ENCODE measurements around the gene LHX6. TPM values are rescaled to one million over a fixed set of nuclear protein-coding genes. Genes with fewer than 3 reads are reported as not detected.

The LHX6 gene
- total and polyA plus RNA-seq, 2 of the 4 experiments (the other 2 are of a cell fraction) = under 0.01 to 0.05 TPM

DNA sequence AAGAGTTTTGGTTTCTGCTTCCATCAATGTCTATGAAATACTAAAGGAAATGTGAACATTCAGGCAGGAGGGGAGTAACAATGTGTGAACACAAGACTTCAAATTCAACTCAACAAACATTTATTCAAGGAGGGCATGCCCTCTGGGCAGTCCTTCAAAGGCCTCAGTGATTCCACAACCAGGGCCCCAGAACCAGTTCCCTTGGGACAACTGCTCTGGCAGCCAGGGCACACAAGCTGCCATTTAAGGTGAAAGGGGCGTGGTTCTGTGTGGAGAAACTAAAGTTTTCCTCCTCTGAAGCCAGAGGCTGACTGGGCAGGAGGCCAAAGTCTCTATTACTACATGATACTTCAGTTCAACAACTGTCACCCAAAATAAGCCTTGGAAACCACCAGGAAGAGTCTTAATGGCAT lies 32.7 kb upstream of the LHX6 start:
- no peak overlapping the region for H3K56ac ChIP-seq (ENCODE audit: extremely low read depth, insufficient read depth, low read length)
- no peak overlapping the region for H2AK9ac ChIP-seq (replicated peaks; ENCODE audit: low read depth, low read length, poor library complexity)
- H4K5ac ChIP-seq (ENCODE audit: low read depth, low read length) = no peak overlapping the region
- ChIA-PET CTCF (no interaction called here), POLR2A (ENCODE audit: unreplicated experiment) (no interaction called here)
- H2BK120ac ChIP-seq (ENCODE audit: low read depth, low read length) = no peak overlapping the region
- WGBS, 2 experiments (ENCODE audit: extremely low coverage in 2 of 2, insufficient read length in 1 of 2) = no CpG with 5 or more reads among the region's 1 CpG
- H2BK5ac ChIP-seq (ENCODE audit: low read depth, low read length, poor library complexity, severe bottlenecking) = no peak overlapping the region
- dilution Hi-C loops (cut with HindIII; ENCODE audit: low sequenced_read_pairs, unreplicated experiment) (no loop called here), in situ Hi-C loops (cut with MboI; ENCODE audit: low sequenced_read_pairs) (no loop called here), intact Hi-C loops (cut with micrococcal nuclease) (loop anchor here (5.0 kb wide), 2 partner anchors 56 to 191 kb away; no protein-coding TSS in a partner anchor)
- H3K4me1 ChIP-seq (ENCODE audit: control insufficient read depth, insufficient read depth, low read length) = no peaks in the 10 kb centered on the region; the same call in 1 of the 2 replicates
- no peak overlapping the region for H3K4me3 ChIP-seq (ENCODE audit: insufficient read depth, low read depth, low read length)
- H3K9ac ChIP-seq (ENCODE audit: low read depth, low read length) = no peak overlapping the region
- peaks cover 39 to 66% of the 10 kb centered on the region in 2 experiments for H3K79me1 ChIP-seq (ENCODE audit: low read depth in 1 of 2, low read length in 2 of 2)
- H3K27me3 ChIP-seq (ENCODE audit: control insufficient read depth, insufficient read depth, low read length) = no peaks in the 10 kb centered on the region
- peak; percentile 67 for DNase-seq
- H3K4ac ChIP-seq (ENCODE audit: low read depth, low read length) = no peak overlapping the region
- H2AK5ac ChIP-seq (ENCODE audit: low read depth, low read length) = no peak overlapping the region
- H4K20me1 ChIP-seq (ENCODE audit: insufficient read depth, low read length) = no peaks in the 10 kb centered on the region; the same call in 1 of the 2 replicates
- no TSS peak for BruUV-seq (replicated peaks)
- no peak overlapping the region for H3K23ac ChIP-seq (ENCODE audit: low read depth, low read length)
- H2BK15ac ChIP-seq (ENCODE audit: low read depth, low read length) = no peak overlapping the region
- no peak overlapping the region for H4K8ac ChIP-seq (ENCODE audit: low read depth in 2 of 2, low read length in 2 of 2)
- peak; percentile 21; the same call in 1 of the 2 replicates for ATAC-seq (ENCODE audit: low read depth)
- TF ChIP-seq MXI1 (IDR thresholded peaks at IDR 0.05; ENCODE audit: borderline replicate concordance, low read depth, low read length) (no peak), CHD1 (IDR thresholded peaks at IDR 0.05; ENCODE audit: low read depth, low read length) (no peak), RFX5 (IDR thresholded peaks at IDR 0.05; ENCODE audit: low read depth, low read length) (no peak), NFE2L2 (IDR thresholded peaks at IDR 0.05; ENCODE audit: low read depth, low read length) (no peak), RCOR1 (IDR thresholded peaks at IDR 0.05; ENCODE audit: insufficient replicate concordance, low read length) (no peak), MAZ (IDR thresholded peaks at IDR 0.05; ENCODE audit: borderline replicate concordance, low read depth, low read length) (no peak), BHLHE40 (IDR thresholded peaks at IDR 0.05; ENCODE audit: low read depth, low read length) (no peak), RAD21 (IDR thresholded peaks at IDR 0.05; ENCODE audit: low read length) (no peak), MAFK (IDR thresholded peaks at IDR 0.05; ENCODE audit: low read depth, low read length) (no peak), FOS (IDR thresholded peaks at IDR 0.05; ENCODE audit: low read depth, low read length) (no peak), SMC3 (IDR thresholded peaks at IDR 0.05; ENCODE audit: low read depth, low read length) (no peak), POLR2A (IDR thresholded peaks at IDR 0.05; ENCODE audit: low read depth, low read length) (no peak), CEBPB (IDR thresholded peaks at IDR 0.05; ENCODE audit: low read depth, low read length) (no peak)
- TF ChIP-seq, protein P1, sequence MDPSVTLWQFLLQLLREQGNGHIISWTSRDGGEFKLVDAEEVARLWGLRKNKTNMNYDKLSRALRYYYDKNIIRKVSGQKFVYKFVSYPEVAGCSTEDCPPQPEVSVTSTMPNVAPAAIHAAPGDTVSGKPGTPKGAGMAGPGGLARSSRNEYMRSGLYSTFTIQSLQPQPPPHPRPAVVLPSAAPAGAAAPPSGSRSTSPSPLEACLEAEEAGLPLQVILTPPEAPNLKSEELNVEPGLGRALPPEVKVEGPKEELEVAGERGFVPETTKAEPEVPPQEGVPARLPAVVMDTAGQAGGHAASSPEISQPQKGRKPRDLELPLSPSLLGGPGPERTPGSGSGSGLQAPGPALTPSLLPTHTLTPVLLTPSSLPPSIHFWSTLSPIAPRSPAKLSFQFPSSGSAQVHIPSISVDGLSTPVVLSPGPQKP (IDR thresholded peaks at IDR 0.05; ENCODE audit: borderline replicate concordance, low read depth, low read length) = no peak
- TF ChIP-seq, protein P2, sequence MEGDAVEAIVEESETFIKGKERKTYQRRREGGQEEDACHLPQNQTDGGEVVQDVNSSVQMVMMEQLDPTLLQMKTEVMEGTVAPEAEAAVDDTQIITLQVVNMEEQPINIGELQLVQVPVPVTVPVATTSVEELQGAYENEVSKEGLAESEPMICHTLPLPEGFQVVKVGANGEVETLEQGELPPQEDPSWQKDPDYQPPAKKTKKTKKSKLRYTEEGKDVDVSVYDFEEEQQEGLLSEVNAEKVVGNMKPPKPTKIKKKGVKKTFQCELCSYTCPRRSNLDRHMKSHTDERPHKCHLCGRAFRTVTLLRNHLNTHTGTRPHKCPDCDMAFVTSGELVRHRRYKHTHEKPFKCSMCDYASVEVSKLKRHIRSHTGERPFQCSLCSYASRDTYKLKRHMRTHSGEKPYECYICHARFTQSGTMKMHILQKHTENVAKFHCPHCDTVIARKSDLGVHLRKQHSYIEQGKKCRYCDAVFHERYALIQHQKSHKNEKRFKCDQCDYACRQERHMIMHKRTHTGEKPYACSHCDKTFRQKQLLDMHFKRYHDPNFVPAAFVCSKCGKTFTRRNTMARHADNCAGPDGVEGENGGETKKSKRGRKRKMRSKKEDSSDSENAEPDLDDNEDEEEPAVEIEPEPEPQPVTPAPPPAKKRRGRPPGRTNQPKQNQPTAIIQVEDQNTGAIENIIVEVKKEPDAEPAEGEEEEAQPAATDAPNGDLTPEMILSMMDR (conservative IDR thresholded peaks at IDR 0.05; ENCODE audit: low read depth, low read length) = no peak
- TF ChIP-seq, protein P3, sequence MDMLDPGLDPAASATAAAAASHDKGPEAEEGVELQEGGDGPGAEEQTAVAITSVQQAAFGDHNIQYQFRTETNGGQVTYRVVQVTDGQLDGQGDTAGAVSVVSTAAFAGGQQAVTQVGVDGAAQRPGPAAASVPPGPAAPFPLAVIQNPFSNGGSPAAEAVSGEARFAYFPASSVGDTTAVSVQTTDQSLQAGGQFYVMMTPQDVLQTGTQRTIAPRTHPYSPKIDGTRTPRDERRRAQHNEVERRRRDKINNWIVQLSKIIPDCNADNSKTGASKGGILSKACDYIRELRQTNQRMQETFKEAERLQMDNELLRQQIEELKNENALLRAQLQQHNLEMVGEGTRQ (IDR thresholded peaks at IDR 0.05; ENCODE audit: low read depth, low read length) = no peak
- no peak overlapping the region for H3K14ac ChIP-seq (replicated peaks; ENCODE audit: low read depth, low read length)
- no peak overlapping the region for H3K18ac ChIP-seq (ENCODE audit: low read depth, low read length)
- 0 out of 2 replicates have a peak, but pooled peaks cover 9% of the 10 kb centered on the region for H3K9me1 ChIP-seq (ENCODE audit: insufficient read depth, low read length)
- no peak overlapping the region for H4K91ac ChIP-seq (ENCODE audit: insufficient read depth, low read depth, low read length)
- no peak overlapping the region for H2BK20ac ChIP-seq (ENCODE audit: low read depth, low read length)
- no peak overlapping the region for H2AFZ ChIP-seq (replicated peaks; ENCODE audit: low read length, poor library complexity)
- peaks cover 13% of the 10 kb centered on the region for H3K36me3 ChIP-seq (ENCODE audit: control insufficient read depth, insufficient read depth, low read length)
- no peak overlapping the region for H3K4me2 ChIP-seq (ENCODE audit: low read depth, low read length)
- H3K27ac ChIP-seq (ENCODE audit: insufficient read depth, low read length) = no peak overlapping the region
- H3K9me3 ChIP-seq (ENCODE audit: control insufficient read depth, insufficient read depth, low read length) = no peaks in the 10 kb centered on the region
